GM19395 (cell line): ENCODE data around the gene FAM72C.
"Not testable (repeated sequence)": the region's sequence is repeated elsewhere in the genome, so short reads cannot be mapped to it uniquely, and the experiment has no call there.

Experiments used
- ATAC-seq: cut with Tn5 transposase; IDR thresholded peaks from one replicate; pipeline ENCODE4 v1.9.1; 2021; ENCODE audit warnings: mild to moderate bottlenecking, moderate library complexity; ENCODE audit not compliant: unreplicated experiment

Gene FAM72C

GRCh38 chr1:143984721-143985473 lies 13.1 kb upstream of the FAM72C start:
- ATAC-seq: not testable (repeated sequence)

GRCh38 chr1:143974416-143974815 lies 2.6 kb upstream of the FAM72C start:
- not testable (repeated sequence) for ATAC-seq

DNA sequence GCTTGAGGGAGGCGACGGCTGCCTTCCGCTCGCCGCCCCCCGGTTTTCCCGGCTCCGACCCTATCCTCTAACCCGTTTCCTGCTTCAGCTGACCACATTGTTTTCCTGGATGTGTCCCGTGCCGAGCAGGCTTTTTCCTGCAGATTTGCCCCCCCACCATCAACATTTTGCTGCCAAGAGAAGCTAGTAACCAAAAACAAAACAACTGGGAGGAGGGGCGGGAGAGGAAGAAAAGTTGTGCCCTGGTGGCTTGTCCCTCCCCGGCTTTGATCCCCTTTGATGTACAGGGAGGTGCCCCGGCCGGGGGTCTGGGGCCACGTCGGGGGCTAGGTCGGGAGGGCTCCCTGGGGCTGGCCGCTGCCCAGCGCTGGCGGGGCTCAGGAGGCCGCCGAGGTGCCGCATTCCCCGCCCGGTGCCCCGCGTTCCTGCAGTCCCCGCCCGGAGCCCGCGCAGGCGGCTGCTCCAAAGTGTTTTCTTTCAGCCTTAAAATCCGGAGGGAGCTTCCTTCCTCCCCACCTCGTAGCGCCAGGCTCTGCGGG lies 2.2 kb upstream of the FAM72C start:
- not testable (repeated sequence) for ATAC-seq

DNA sequence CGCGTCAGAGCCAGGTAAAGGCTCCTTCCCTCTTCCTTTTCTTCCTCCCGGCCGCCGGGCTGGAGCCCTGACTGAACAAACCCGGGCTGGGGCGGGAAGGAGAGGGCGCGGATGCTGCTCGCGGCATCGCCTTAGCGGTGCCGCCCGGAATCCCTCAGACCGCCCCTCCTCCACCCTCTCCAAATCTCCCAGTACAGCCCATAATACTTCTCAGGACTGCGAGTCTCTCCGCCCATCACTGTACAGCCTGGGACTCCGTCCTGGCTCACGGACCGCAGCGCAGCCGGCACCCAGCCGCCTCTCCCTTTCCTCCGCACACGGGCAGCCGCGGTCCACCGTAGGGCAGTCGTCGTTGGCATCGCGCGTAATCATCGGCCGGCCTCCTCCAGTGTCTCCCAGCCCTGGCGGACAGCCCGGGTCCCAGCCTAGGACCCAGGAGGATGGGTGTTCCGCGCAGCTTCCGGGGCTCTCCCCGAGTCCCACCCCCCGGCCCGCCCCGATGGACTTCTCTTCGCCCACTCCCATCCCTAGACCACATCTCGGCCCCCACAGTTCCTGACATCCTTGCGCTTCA lies 1.1 kb upstream of the FAM72C start:
- peak; percentile 10 for ATAC-seq

- not testable (repeated sequence) for ATAC-seq
Measured at GRCh38 chr1:143965860-143966259, 5.9 kb downstream of the FAM72C start.

DNA sequence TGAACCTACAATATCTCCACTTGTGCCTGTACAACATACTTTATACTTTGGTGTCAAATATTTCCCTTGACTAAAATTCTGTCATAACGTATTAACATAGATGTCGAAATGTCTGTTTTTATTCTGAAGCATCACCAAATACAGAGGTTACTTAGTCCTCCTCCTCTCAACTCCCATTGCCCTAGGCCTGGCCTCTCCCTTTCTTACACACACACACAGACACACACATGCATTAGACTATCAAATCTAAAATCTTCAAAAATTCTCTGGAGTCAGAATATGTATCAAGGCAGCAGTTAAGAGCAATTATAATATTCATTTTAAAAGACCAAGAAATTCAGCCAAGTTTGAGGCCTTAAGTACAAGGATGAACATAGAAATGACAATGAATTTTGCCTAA lies 7.5 kb downstream of the FAM72C start:
- not testable (repeated sequence) for ATAC-seq

GRCh38 chr1:143955930-143956329 lies 15.9 kb downstream of the FAM72C start:
- not testable (repeated sequence) for ATAC-seq

GRCh38 chr1:143952913-143953312 lies 18.9 kb downstream of the FAM72C start:
- ATAC-seq: not testable (repeated sequence)

GRCh38 chr1:143951485-143952391 lies 20.0 kb downstream of the FAM72C start:
- ATAC-seq: not testable (repeated sequence)

- ATAC-seq: not testable (repeated sequence)
Measured at GRCh38 chr1:143947749-143948148, 24.0 kb downstream of the FAM72C start.

- not testable (repeated sequence) for ATAC-seq
Measured at GRCh38 chr1:143945253-143945652, 26.5 kb downstream of the FAM72C start.

- not testable (repeated sequence) for ATAC-seq
Measured at GRCh38 chr1:143944576-143945240, 27.1 kb downstream of the FAM72C start.

DNA sequence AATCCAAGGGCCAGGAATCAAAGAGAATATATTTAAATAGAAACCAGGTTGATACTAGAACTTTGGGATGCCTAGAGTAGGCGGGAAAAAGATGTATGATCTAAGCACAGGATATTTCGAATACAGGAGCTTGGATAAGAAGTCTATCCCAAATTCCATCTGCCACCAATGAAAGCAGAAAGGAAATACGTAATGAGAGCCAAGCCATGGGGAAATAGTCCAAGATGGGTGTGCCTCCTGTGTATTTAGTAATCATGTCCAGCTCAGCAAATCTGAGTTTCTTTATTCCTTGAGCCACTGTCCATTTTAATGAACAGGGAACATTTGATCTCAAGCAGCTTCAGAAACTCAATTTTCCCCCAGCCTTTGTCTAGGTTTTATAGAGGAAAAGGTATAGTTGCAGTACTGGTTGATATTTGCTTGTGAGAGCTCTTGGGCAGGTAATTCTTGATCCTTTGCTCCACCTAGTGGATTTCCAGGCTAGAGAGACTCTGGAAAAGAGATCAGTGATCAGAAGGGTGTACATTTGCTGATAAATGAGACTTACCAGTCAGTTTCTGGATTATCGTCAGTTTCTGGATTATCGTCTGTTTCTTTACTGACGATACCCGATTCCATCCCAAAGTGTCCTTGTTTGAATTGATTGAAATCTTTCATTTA lies 28.3 kb downstream of the FAM72C start:
- not testable (repeated sequence) for ATAC-seq

- not testable (repeated sequence) for ATAC-seq
Measured at GRCh38 chr1:143942238-143942860, 29.4 kb downstream of the FAM72C start.

GRCh38 chr1:143939666-143940065 lies 32.1 kb downstream of the FAM72C start:
- ATAC-seq: not testable (repeated sequence)

DNA sequence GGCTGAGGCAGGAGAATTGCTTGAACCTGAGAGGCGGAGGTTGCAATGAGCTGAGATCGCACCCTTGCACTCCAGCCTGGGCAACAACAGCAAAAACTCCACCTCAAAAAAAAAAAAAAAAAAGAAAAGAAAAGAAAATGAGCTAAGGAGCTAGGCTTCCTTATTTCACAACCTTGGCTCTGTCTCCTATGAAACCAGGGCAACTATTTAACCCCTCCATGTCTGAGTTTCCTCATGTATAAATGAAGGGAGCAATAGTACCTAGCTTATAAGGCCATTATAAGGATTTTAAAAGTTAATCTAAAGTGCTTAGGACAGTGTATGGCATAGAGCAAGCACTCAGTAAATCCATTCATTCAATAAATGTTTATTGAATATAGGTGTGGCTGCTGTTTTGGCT lies 32.9 kb downstream of the FAM72C start:
- ATAC-seq: not testable (repeated sequence)

GRCh38 chr1:143936457-143937115 lies 35.2 kb downstream of the FAM72C start:
- ATAC-seq: not testable (repeated sequence)

GRCh38 chr1:143919127-143919526 lies 52.7 kb downstream of the FAM72C start:
- ATAC-seq: not testable (repeated sequence)

DNA sequence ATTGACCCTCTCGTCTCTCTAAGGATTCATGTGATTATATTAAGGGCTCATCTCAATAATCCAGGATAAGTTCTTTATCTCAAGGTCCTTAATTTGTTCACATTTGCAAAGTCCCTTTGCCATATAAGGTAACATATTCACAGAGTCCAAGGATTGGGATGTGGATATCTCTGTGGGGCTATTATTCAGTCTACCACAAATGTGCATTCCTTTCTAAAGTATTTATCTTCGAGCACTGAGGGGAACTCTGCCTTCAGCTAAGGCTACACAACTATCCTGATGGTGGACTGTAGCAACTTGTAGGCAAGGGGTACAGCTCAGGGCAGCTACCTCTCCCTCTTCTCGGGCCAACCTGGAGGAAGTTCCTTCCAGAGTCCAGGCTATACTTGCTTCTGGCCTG lies 53.2 kb downstream of the FAM72C start:
- not testable (repeated sequence) for ATAC-seq
